HFF-Myc (cell line): Measurements from ENCODE around the gene LONP2.

ENCODE experiments used
- DNase-seq: peaks from one replicate; pipeline ENCODE4 v3.0.0-alpha.2; 2011; ENCODE audit warnings: low read depth; ENCODE audit errors: extremely low read depth
- H3K4me3 ChIP-seq: replicated peaks from 2 replicates; pipeline ENCODE4 v1.5.1; 2011; ENCODE audit warnings: low read depth, mild to moderate bottlenecking, control low read depth, low read length
- TF ChIP-seq, protein P1 (sequence below): IDR thresholded peaks from 2 replicates; pipeline ENCODE4 v1.5.1; 2012; ENCODE audit warnings: mild to moderate bottlenecking, low read depth, low read length, control low read depth; ENCODE audit errors: missing control alignments

The LONP2 gene

GRCh38 chr16:48356633-48357376 lies 112.7 kb downstream of the LONP2 start:
- DNase-seq = no peak
- TF ChIP-seq, protein P1, sequence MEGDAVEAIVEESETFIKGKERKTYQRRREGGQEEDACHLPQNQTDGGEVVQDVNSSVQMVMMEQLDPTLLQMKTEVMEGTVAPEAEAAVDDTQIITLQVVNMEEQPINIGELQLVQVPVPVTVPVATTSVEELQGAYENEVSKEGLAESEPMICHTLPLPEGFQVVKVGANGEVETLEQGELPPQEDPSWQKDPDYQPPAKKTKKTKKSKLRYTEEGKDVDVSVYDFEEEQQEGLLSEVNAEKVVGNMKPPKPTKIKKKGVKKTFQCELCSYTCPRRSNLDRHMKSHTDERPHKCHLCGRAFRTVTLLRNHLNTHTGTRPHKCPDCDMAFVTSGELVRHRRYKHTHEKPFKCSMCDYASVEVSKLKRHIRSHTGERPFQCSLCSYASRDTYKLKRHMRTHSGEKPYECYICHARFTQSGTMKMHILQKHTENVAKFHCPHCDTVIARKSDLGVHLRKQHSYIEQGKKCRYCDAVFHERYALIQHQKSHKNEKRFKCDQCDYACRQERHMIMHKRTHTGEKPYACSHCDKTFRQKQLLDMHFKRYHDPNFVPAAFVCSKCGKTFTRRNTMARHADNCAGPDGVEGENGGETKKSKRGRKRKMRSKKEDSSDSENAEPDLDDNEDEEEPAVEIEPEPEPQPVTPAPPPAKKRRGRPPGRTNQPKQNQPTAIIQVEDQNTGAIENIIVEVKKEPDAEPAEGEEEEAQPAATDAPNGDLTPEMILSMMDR = no peak
- H3K4me3 ChIP-seq = no peak overlapping the region

DNA sequence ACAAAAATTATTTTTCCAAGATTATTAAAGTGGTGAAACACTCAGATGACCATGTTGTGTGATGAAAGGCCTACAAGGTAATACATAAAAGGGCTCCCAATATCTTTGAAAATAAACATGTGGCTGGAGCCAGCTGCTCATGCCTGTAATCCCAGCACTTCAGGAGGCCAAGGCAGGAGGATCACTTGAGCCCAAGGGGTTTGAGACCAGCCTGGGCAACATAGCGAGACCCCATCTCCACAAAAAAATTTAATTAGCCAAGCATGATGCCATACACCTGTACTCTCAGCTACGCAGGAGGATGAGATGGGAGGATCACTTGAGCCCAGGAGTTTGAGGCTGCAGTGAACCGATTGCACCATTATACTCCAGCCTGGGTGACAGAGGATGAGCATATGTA lies 114.3 kb downstream of the LONP2 start:
- no peak for DNase-seq
- TF ChIP-seq, protein P1 = no peak
- H3K4me3 ChIP-seq = no peak overlapping the region

GRCh38 chr16:48359983-48360382 lies 115.9 kb downstream of the LONP2 start:
- TF ChIP-seq, protein P1 = no peak
- no peak for DNase-seq
- no peak overlapping the region for H3K4me3 ChIP-seq

DNA sequence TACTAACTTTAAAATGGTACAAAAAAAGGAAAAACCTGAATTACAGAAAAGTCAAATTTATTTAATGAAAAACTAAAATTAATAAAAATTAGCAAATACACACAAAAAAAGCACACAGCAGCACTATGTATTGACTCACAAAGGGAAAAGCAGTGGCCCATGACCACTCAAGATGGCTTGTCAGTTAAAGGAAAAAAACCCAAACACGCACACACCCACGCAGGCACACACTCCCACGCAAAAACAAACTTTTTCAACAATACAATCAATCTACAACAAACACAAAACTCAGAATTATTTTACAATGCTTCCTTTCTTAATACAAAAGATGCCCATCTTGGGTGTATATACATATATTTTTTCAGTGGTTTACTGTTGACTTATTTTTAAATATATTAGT lies 116.9 kb downstream of the LONP2 start:
- no peak overlapping the region for H3K4me3 ChIP-seq
- DNase-seq = no peak
- TF ChIP-seq, protein P1 = no peak

GRCh38 chr16:48361540-48362144 lies 117.5 kb downstream of the LONP2 start:
- H3K4me3 ChIP-seq = no peak overlapping the region
- no peak for DNase-seq
- TF ChIP-seq, protein P1 = no peak

DNA sequence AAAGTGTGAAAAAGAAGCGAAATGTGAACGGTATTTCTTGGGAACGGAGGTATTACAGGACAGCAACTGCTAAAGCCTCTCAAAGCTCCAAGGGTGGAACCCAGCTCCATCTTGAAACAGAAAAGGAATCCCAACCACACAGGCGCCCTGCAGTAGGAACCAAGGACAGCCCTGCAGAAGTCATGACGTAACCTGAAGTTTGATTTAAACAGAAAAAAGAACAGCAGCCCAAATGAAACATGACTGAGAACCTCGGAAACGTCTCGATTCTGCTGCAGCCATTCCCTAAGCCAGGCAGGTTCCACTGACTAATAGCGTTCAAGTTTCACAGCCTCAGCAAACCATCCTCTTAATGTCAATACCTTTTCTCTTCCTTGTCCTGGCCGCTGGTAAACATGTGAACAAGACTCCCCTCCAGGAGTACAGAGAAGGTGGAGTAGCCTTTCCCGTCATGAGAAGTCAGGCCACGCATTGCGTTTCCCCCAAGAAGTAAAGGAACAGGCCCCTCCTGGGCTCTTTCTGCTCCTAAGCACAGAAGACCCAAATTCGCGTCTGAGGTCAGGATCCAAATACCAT lies 121.0 kb downstream of the LONP2 start:
- TF ChIP-seq, protein P1 = no peak
- DNase-seq = no peak
- H3K4me3 ChIP-seq = peak overlapping the region; percentile 52
